Activated CD4-positive, alpha-beta T cell treated with anti-CD3 and anti-CD28 coated beads for 48 hours (primary cell): ENCODE results near the gene RPP40.

Experiments
- DNase-seq: peaks from one replicate; pipeline ENCODE4 v3.0.0-alpha.2; 2020

RPP40 gene

DNA sequence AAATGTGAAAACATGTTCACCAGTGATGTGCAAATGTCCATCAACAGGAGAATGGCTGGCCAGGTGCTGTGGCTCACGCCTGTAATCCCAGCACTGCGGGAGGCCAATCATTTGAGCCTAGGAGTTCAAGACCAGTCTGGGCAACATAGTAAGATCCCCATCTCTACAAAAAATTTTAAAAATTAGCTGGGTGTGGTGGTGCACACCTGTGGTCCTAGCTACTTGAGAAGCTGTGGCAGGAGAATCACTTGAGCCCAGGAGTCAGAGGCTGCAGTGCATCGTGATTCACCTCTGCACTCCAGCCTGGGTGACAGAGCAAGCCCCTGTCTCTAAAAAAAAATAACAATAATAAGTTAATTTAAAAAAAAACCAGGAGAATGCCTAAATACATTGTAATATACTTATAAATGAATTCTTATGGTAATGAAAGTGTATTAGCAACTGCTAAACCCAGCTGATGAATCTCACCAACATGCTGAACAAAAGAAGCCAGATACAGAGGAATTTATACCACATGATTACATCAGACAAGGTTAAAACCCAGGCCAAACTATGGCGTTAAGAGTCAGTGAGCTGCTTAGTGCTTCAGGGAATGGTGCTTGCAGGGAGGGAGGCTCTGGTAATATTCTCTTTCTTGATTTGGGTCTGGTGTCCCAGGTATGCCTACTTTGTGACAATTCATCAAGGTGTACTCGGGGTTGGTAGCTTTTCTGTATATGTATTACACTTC, 36.4 kb downstream of the RPP40 start:
- DNase-seq: no peak

DNA sequence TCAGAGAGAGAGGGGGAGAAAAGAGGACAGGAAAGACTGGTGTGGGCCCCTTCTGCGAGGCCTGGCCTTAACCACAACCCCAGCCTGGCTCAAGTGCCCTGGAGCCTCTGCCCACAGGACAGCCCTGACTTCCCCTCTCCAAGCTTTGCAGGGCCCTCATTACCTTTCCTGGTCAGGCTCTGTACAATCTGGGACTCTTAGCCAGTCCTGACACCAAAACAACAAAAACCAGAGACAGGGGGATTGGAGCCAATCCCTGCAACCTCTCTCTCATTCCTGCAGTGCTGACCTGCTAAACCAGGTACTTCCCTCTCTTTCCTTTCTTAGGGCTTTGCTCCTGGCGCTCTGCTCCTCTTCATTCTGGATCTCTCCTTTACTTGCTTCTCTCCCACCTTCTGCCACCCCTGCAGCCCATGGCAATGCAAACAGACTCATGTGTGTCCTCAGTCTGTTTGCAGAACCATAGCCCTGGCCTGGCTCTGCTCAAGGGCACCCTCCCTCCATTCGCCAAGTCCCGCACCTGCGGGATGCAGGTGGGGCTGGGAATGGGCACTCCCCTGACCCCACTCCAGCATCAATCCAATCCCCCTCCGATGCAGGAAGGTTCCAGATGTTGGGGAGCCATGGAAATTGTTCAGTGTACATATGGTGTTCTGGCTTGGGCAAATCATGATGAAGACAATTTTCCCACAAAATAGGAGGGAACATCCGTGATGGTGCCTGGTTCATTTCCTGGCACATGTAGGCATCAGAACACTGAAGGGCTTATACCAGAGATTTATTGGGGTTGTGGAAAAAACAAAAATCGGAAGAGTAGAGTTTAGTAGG, 38.1 kb downstream of the RPP40 start:
- DNase-seq: no peak

GRCh38 chr6:4964675-4965561, 38.9 kb downstream of the RPP40 start:
- DNase-seq: no peak

- DNase-seq: no peak
These were observed 40.9 kb downstream of the RPP40 start for GRCh38 chr6:4962905-4963304.

DNA sequence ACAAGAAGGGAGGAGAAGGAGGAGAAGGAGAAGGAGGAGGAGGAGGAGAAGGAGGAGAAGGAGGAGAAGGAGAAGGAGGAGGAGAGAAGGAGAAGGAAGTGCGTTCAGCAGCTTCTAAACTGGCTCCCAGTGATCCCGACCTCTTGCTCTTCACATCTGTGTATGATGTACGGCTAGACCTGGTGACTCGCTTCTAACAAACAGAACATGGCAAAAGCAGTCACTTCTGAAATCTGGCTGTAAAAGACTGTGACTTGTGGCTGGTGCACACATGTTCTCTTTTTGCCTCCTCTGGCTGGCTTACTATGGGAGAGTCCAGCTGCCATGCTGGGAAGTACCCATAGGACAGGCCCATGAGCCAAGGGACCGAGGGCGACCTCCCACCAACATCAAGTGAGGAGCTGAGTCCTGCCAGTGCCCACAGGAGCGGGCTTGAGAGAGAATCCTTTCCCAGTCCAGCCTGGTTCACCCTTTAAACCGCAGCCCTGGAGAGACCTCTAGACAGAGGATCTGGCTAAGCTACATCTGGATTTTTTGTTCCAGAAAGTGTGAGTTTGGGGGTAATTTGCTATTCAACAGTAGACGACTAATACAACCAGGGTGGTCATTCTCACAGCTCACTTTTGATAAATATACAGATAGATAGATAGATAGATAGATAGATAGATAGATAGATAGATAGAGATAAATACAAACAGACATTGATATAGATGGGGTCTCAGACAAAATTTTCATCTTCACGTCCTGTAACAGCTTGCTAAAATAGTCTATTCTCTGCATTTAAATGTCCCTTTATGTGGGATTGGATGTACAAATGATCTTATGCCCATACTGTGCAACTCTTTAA, 42.3 kb downstream of the RPP40 start:
- DNase-seq: no peak

GRCh38 chr6:4958624-4959023, 45.2 kb downstream of the RPP40 start:
- DNase-seq: no peak

- no peak for DNase-seq
These were observed 46.2 kb downstream of the RPP40 start for GRCh38 chr6:4957521-4958231.

DNA sequence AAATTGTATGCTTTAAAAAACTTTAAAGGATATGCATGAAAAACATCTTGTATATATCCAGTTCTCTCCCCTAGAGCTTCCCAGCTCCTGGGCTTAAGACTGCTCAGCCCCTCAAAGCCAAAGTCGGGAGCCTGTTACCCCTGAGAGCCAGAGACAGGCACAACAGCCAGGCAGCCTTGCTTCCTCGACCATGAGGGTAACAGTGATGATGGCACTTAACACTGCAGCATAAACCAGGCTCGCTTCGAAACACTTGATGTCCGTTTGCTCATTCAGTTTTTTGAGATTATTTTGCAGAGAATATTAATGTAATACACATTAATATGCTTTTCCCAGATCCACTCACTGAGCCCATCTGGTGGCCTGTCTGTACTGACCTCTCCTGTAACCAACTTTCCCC, 47.2 kb downstream of the RPP40 start:
- no peak for DNase-seq

DNA sequence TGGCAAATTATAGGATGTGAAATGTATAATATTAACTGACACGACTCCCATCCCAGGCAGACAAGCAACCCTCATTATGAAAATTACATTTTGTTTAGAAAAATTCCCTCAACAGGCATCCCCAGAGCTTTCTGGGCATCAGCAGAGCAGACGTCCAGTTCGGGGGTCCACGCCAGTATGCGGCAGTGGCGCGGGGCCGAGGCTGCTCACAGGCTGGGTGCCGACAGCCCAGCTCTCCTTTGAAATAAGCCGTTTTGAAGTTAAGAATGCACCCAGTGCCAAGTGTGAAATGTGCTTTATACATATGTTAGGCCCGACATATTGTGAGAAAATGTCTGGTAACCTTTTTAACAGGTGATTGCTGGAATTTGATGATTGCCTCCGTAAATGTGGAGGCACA, 50.4 kb downstream of the RPP40 start:
- DNase-seq: no peak

GRCh38 chr6:4950836-4951533, 52.9 kb downstream of the RPP40 start:
- DNase-seq: no peak

- DNase-seq: no peak
These were observed 53.8 kb downstream of the RPP40 start for GRCh38 chr6:4950076-4950475.

- DNase-seq: no peak
These were observed 54.9 kb downstream of the RPP40 start for GRCh38 chr6:4948781-4949450.

GRCh38 chr6:4947716-4948115, 56.1 kb downstream of the RPP40 start:
- DNase-seq: no peak

DNA sequence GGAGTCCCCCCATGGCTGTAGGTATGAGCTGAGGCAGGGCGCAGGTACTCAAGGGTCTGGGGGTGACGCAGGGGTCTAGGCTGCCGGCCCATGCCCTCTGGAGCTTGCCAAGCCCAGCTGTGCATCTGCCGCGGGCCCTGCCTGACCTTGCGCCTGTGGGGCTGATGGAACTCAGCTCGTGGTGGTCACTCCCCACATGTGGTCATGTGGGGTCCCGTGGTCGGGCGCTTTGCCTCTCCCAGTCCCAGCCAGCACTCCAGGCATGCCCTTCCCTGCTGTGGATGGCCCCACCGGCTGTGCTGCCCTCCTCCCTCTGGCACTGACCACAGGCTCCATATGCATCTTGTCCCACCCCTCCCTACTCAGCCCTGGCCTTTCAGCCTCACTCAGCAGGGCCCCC, 57.3 kb downstream of the RPP40 start:
- no peak for DNase-seq
